ENCODE results near the gene SEMA4A. TPM values are rescaled to one million over a fixed set of nuclear protein-coding genes. Genes with fewer than 3 reads are reported as not detected.
A peak's percentile ranks its signal among the peaks of the same experiment; 100 is the strongest.

Gene SEMA4A
- total and polyA plus RNA-seq, 9 of the 15 experiments (the other 6 are each of a cell fraction or from before 2014, with no cell fraction given) = 0.04 to 1.7 (median 0.45) TPM

DNA sequence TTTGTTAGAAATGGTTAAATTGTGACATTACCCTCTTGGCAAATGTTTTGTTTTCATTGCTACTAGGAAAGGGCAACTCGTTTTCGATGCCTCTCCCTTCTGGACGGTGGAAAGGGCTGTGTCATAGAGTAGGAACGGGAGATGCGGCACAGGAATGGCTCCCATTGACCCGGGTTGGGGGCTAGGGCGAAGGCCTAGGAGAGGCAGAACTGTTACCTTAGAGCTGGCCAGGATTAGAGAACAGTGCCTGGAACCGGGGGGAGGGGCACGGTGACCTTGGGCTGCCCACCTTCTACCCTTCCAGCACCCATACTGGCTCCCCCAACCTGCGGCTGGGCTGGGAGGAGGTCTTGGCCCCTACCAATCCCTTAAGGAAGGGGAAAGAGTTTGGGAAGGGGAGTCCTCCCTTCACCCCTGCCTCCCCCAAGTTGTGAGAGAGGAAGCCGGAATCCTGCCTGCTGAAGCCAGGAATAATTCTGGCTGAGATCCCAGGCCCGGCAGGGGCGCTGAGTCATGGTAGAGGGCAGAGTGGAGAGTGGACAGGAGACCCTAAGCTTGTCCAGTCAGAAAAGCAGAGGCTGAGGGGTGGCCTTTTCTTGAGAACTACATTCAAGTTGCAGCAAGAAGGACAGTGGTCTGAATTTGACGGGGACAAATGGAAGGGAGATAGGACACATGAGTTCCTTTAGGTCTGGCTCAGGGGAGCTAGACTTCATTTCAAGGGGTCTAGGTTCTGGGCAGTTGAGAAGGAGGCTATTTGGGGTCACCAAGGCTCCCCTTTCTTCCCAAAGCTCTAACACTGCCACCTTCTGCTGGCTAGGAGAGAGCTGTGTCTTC lies 30.6 kb upstream of the SEMA4A start (continued):
- TF ChIP-seq, protein P1, sequence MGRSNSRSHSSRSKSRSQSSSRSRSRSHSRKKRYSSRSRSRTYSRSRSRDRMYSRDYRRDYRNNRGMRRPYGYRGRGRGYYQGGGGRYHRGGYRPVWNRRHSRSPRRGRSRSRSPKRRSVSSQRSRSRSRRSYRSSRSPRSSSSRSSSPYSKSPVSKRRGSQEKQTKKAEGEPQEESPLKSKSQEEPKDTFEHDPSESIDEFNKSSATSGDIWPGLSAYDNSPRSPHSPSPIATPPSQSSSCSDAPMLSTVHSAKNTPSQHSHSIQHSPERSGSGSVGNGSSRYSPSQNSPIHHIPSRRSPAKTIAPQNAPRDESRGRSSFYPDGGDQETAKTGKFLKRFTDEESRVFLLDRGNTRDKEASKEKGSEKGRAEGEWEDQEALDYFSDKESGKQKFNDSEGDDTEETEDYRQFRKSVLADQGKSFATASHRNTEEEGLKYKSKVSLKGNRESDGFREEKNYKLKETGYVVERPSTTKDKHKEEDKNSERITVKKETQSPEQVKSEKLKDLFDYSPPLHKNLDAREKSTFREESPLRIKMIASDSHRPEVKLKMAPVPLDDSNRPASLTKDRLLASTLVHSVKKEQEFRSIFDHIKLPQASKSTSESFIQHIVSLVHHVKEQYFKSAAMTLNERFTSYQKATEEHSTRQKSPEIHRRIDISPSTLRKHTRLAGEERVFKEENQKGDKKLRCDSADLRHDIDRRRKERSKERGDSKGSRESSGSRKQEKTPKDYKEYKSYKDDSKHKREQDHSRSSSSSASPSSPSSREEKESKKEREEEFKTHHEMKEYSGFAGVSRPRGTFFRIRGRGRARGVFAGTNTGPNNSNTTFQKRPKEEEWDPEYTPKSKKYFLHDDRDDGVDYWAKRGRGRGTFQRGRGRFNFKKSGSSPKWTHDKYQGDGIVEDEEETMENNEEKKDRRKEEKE (IDR thresholded peaks at IDR 0.05; ENCODE audit: borderline replicate concordance in 1 of 2, control insufficient read depth in 1 of 2, low read depth in 2 of 2, low read length in 1 of 2) = no peak
- TF ChIP-seq ZNF146 (CRISPR knock-in tag; IDR thresholded peaks at IDR 0.05; ENCODE audit: unreplicated experiment) = no peak
- TF ChIP-seq NCOA6 (IDR thresholded peaks at IDR 0.05) = no peak
- no peak for TF ChIP-seq HIVEP1 (CRISPR knock-in tag; IDR thresholded peaks at IDR 0.05)
- TF ChIP-seq CHCHD3 (CRISPR knock-in tag; IDR thresholded peaks at IDR 0.05) = no peak
- TF ChIP-seq KAT8 (IDR thresholded peaks at IDR 0.05; ENCODE audit: low read depth) = no peak
- TF ChIP-seq MYNN (IDR thresholded peaks at IDR 0.05) = 0 out of 2 replicates have a peak, but pooled peaks have one; percentile 15
- TF ChIP-seq MYNN (CRISPR knock-in tag; IDR thresholded peaks at IDR 0.05) = no peak
- TF ChIP-seq POLR2A (conservative IDR thresholded peaks at IDR 0.05) = 0 out of 2 replicates have a peak, but pooled peaks have one; percentile 36
- TF ChIP-seq SREBF1 (IDR thresholded peaks at IDR 0.05; ENCODE audit: borderline replicate concordance, low read depth, low read length) = no peak
- peak; percentile 60 for TF ChIP-seq SMAD1 (IDR thresholded peaks at IDR 0.05; ENCODE audit: low read depth, low read length, partially characterized antibody)
- peak; percentile 36 for TF ChIP-seq ATF7 (IDR thresholded peaks at IDR 0.05)
- TF ChIP-seq, protein P2, sequence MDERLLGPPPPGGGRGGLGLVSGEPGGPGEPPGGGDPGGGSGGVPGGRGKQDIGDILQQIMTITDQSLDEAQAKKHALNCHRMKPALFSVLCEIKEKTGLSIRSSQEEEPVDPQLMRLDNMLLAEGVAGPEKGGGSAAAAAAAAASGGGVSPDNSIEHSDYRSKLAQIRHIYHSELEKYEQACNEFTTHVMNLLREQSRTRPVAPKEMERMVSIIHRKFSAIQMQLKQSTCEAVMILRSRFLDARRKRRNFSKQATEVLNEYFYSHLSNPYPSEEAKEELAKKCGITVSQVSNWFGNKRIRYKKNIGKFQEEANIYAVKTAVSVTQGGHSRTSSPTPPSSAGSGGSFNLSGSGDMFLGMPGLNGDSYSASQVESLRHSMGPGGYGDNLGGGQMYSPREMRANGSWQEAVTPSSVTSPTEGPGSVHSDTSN (CRISPR knock-in tag; IDR thresholded peaks at IDR 0.05; ENCODE audit: low read depth) = no peak
- TF ChIP-seq, protein P2 (tag; conservative IDR thresholded peaks at IDR 0.05; ENCODE audit: low read depth) = no peak
- TF ChIP-seq ZNF311 (CRISPR knock-in tag; IDR thresholded peaks at IDR 0.05) = 0 out of 2 replicates have a peak, but pooled peaks have one; percentile 42
- TF ChIP-seq, protein P3, sequence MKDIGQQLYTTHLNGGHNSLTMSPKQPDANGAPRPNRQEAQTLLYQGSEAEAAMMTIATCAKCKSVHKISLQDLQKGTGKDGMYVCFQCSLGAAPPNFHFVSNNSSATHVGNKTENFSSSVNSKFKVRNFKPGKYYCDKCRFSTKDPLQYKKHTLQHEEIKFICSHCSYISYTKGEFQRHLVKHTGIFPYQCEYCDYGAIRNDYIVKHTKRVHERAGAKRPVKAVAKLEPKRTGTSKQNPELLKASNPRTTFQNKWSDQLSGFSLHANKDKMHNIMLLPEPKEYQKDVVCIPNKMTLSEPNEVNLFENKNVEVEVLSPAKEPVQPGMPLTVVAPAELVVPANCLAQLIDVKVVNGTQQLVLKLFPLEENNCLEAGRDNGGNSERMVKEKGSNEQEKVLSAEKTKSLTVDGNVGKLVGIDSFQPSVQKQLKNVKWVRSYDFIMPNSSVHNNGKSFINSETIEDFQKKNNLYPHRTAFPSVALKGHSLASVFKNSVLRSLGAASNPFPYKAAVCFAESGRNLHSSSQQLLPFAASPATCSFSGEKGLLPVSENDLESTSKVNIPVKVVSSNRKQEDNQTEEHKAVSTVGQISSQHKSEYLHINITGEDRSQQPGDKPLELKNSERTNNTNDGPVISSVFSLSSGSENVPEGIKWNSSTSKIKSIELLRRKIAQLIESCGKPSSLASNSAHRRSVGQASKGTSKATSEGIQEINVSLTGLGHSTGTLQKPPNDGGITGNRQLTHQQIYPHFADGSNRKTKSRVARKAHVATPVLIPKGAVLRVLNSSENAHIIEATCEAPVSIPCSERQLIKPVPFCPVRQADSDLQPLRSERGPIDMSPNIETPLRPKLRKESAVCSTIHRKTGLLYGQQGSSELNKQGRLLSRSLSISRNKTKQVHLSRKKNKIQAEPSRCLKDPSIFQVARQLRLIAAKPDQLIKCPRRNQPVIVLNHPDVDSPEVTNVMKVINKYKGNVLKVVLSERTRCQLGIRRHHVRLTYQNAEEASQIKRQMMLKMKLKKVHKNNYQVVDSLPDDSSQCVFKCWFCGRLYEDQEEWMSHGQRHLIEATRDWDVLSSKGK (CRISPR knock-in tag; IDR thresholded peaks at IDR 0.05) = no peak
- no peak for TF ChIP-seq ELF4 (CRISPR knock-in tag; IDR thresholded peaks at IDR 0.05)
- TF ChIP-seq, protein P4, sequence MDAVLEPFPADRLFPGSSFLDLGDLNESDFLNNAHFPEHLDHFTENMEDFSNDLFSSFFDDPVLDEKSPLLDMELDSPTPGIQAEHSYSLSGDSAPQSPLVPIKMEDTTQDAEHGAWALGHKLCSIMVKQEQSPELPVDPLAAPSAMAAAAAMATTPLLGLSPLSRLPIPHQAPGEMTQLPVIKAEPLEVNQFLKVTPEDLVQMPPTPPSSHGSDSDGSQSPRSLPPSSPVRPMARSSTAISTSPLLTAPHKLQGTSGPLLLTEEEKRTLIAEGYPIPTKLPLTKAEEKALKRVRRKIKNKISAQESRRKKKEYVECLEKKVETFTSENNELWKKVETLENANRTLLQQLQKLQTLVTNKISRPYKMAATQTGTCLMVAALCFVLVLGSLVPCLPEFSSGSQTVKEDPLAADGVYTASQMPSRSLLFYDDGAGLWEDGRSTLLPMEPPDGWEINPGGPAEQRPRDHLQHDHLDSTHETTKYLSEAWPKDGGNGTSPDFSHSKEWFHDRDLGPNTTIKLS (IDR thresholded peaks at IDR 0.05; ENCODE audit: borderline replicate concordance, low read depth) = peak; percentile 25; the same call in 1 of the 2 replicates
